Stomach smooth muscle (tissue), 2 donors: ENCODE data around the gene JPT2.

Source experiments
- H3K27ac ChIP-seq: one replicate; pipeline ENCODE4 v1.7.0; 2013; ENCODE audit warnings: mild to moderate bottlenecking, low read length, inconsistent platforms
- H3K27me3 ChIP-seq, 2 donors: one replicate each; pipeline ENCODE4 v1.7.0; 2013; ENCODE audit warnings: low read length in 2 of 2; ENCODE audit not compliant: insufficient read depth in 2 of 2, control insufficient read depth in 1 of 2
- H3K36me3 ChIP-seq, 2 donors: one replicate each; pipeline ENCODE4 v1.7.0; 2013; ENCODE audit warnings: low read length in 2 of 2; ENCODE audit not compliant: control insufficient read depth in 2 of 2, insufficient read depth in 2 of 2
- H3K4me1 ChIP-seq: one replicate; pipeline ENCODE4 v1.7.0; 2013; ENCODE audit warnings: low read length; ENCODE audit not compliant: control insufficient read depth, insufficient read depth
- H3K4me3 ChIP-seq, 2 donors: one replicate each; pipeline ENCODE4 v1.7.0; 2013; ENCODE audit warnings: low read length in 2 of 2
- H3K9ac ChIP-seq, 2 donors: one replicate each; pipeline ENCODE4 v1.7.0; 2013; ENCODE audit warnings: low read length in 2 of 2, mild to moderate bottlenecking in 1 of 2
- H3K9me3 ChIP-seq, 2 donors: one replicate each; pipeline ENCODE4 v1.7.0; 2013; ENCODE audit warnings: low read length in 2 of 2; ENCODE audit not compliant: control insufficient read depth in 2 of 2
- donor health status: healthy.
- donor health status: Pancreatic carcinoma.

Gene JPT2

GRCh38 chr16:1661826-1662225 lies 16.3 kb upstream of the JPT2 start:
- Histone ChIP-seq H3K27ac (no peak overlapping the region), H3K4me3 (no peak overlapping the region), H3K9ac (no peak overlapping the region), H3K9me3 (no peaks in the 10 kb centered on the region), H3K27me3 (no peaks in the 10 kb centered on the region), H3K36me3 (peaks cover 47 to 70% of the 10 kb centered on the region in 2 donors), H3K4me1 (no peaks in the 10 kb centered on the region)

GRCh38 chr16:1662543-1662942 lies 15.5 kb upstream of the JPT2 start:
- no peaks in the 10 kb centered on the region for H3K27me3 ChIP-seq
- peaks cover 53 to 70% of the 10 kb centered on the region in 2 donors for H3K36me3 ChIP-seq
- H3K27ac ChIP-seq: no peak overlapping the region
- H3K4me3 ChIP-seq: no peak overlapping the region
- no peaks in the 10 kb centered on the region for H3K4me1 ChIP-seq
- no peak overlapping the region for H3K9ac ChIP-seq
- H3K9me3 ChIP-seq: no peaks in the 10 kb centered on the region

GRCh38 chr16:1665829-1666228 lies 12.2 kb upstream of the JPT2 start:
- Histone ChIP-seq H3K4me3 (no peak overlapping the region), H3K4me1 (no peaks in the 10 kb centered on the region), H3K9me3 (no peaks in the 10 kb centered on the region), H3K9ac (no peak overlapping the region), H3K27me3 (no peaks in the 10 kb centered on the region), H3K27ac (no peak overlapping the region), H3K36me3 (peaks cover 66 to 80% of the 10 kb centered on the region in 2 donors)

GRCh38 chr16:1666316-1666715 lies 11.8 kb upstream of the JPT2 start:
- H3K27me3 ChIP-seq: no peaks in the 10 kb centered on the region
- no peak overlapping the region for H3K27ac ChIP-seq
- H3K9me3 ChIP-seq: no peaks in the 10 kb centered on the region
- H3K36me3 ChIP-seq: peaks cover 70 to 85% of the 10 kb centered on the region in 2 donors
- H3K9ac ChIP-seq: no peak overlapping the region
- H3K4me3 ChIP-seq: no peak overlapping the region
- H3K4me1 ChIP-seq: no peaks in the 10 kb centered on the region

- H3K9me3 ChIP-seq: no peaks in the 10 kb centered on the region
- H3K4me1 ChIP-seq: no peaks in the 10 kb centered on the region
- peaks cover 77 to 87% of the 10 kb centered on the region in 2 donors for H3K36me3 ChIP-seq
- no peaks in the 10 kb centered on the region for H3K27me3 ChIP-seq
- H3K27ac ChIP-seq: no peak overlapping the region
- no peak overlapping the region for H3K4me3 ChIP-seq
- H3K9ac ChIP-seq: no peak overlapping the region
Measured at GRCh38 chr16:1667271-1667670, 10.8 kb upstream of the JPT2 start.

GRCh38 chr16:1667916-1668315 lies 10.2 kb upstream of the JPT2 start:
- Histone ChIP-seq H3K36me3 (peaks cover 76 to 86% of the 10 kb centered on the region in 2 donors), H3K27me3 (no peaks in the 10 kb centered on the region), H3K9me3 (no peaks in the 10 kb centered on the region), H3K4me3 (no peak overlapping the region), H3K27ac (no peak overlapping the region), H3K9ac (no peak overlapping the region), H3K4me1 (no peaks in the 10 kb centered on the region)

- Histone ChIP-seq H3K36me3 (peaks cover 76 to 85% of the 10 kb centered on the region in 2 donors), H3K4me1 (no peaks in the 10 kb centered on the region), H3K9ac (no peak overlapping the region), H3K27ac (no peak overlapping the region), H3K27me3 (no peaks in the 10 kb centered on the region), H3K4me3 (no peak overlapping the region), H3K9me3 (no peaks in the 10 kb centered on the region)
Measured at GRCh38 chr16:1668612-1669319, 9.3 kb upstream of the JPT2 start.

- Histone ChIP-seq H3K4me1 (no peaks in the 10 kb centered on the region), H3K4me3 (no peak overlapping the region), H3K27me3 (no peaks in the 10 kb centered on the region), H3K9ac (no peak overlapping the region), H3K9me3 (no peaks in the 10 kb centered on the region), H3K27ac (no peak overlapping the region), H3K36me3 (peaks cover 83 to 90% of the 10 kb centered on the region in 2 donors)
Measured at GRCh38 chr16:1669698-1670097, 8.4 kb upstream of the JPT2 start.

GRCh38 chr16:1670371-1670770 lies 7.7 kb upstream of the JPT2 start:
- Histone ChIP-seq H3K27ac (no peak overlapping the region), H3K9me3 (no peaks in the 10 kb centered on the region), H3K4me1 (no peaks in the 10 kb centered on the region), H3K36me3 (peaks cover 82 to 90% of the 10 kb centered on the region in 2 donors), H3K27me3 (no peaks in the 10 kb centered on the region), H3K9ac (no peak overlapping the region), H3K4me3 (no peak overlapping the region)

- Histone ChIP-seq H3K27me3 (no peaks in the 10 kb centered on the region), H3K27ac (no peak overlapping the region), H3K9me3 (no peaks in the 10 kb centered on the region), H3K36me3 (peaks cover 82 to 86% of the 10 kb centered on the region in 2 donors), H3K4me1 (no peaks in the 10 kb centered on the region), H3K4me3 (no peak overlapping the region), H3K9ac (no peak overlapping the region)
Measured at GRCh38 chr16:1670866-1671265, 7.2 kb upstream of the JPT2 start.

- Histone ChIP-seq H3K36me3 (peaks cover 56 to 58% of the 10 kb centered on the region in 2 donors), H3K4me1 (peaks cover under 1% of the 10 kb centered on the region)
Measured at GRCh38 chr16:1673424-1674151, 4.5 kb upstream of the JPT2 start.

More at GRCh38 chr16:1673424-1674151, 4.5 kb upstream of the JPT2 start:
- Histone ChIP-seq H3K9ac (no peak overlapping the region), H3K9me3 (no peaks in the 10 kb centered on the region), H3K27ac (no peak overlapping the region), H3K4me3 (no peak overlapping the region), H3K27me3 (no peaks in the 10 kb centered on the region)
